ENCODE measurements around the gene POLR1F. TPM values are rescaled to one million over a fixed set of nuclear protein-coding genes. Genes with fewer than 3 reads are reported as not detected.
A peak's percentile ranks its signal among the peaks of the same experiment; 100 is the strongest.

The POLR1F gene
- total and polyA plus RNA-seq, 4 donors, result 5.7 to 16.4 (median 8.8) TPM

DNA sequence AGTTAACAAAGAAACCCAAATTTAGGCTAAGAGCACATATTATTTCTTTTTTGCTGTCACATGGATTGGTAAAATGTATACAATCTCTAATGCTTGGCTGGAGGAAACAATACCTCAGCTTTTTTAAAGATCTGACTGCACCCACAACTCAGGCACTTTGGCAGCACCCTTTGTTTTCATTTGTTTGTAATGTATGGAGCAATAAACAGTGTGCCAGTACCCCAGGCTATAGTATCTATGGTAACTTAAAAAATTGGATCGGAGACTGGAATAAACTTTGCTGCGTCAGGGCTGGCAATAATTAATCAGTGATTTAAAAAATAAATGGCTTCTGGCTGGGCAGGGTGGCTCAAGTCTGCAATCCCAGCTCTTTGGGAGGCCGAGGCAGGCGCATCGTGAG, 27.2 kb downstream of the POLR1F start:
- no peaks in the 10 kb centered on the region for H3K36me3 ChIP-seq (ENCODE audit: control insufficient read depth in 4 of 4, insufficient read depth in 4 of 4, low read length in 4 of 4)
- no peaks in the 10 kb centered on the region for H3K4me1 ChIP-seq (ENCODE audit: control insufficient read depth in 5 of 5, insufficient read depth in 5 of 5, low read length in 5 of 5)
- H3K9me3 ChIP-seq (ENCODE audit: control insufficient read depth in 4 of 4, insufficient read depth in 3 of 4, low read length in 3 of 4), result no peaks in the 10 kb centered on the region
- H3K27me3 ChIP-seq (ENCODE audit: control insufficient read depth in 3 of 3, insufficient read depth in 3 of 3, low read length in 2 of 3), result no peaks in the 10 kb centered on the region
- TF ChIP-seq, protein P1, sequence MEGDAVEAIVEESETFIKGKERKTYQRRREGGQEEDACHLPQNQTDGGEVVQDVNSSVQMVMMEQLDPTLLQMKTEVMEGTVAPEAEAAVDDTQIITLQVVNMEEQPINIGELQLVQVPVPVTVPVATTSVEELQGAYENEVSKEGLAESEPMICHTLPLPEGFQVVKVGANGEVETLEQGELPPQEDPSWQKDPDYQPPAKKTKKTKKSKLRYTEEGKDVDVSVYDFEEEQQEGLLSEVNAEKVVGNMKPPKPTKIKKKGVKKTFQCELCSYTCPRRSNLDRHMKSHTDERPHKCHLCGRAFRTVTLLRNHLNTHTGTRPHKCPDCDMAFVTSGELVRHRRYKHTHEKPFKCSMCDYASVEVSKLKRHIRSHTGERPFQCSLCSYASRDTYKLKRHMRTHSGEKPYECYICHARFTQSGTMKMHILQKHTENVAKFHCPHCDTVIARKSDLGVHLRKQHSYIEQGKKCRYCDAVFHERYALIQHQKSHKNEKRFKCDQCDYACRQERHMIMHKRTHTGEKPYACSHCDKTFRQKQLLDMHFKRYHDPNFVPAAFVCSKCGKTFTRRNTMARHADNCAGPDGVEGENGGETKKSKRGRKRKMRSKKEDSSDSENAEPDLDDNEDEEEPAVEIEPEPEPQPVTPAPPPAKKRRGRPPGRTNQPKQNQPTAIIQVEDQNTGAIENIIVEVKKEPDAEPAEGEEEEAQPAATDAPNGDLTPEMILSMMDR (IDR thresholded peaks at IDR 0.05; ENCODE audit: control extremely low read depth, extremely low read depth), result no peak
- H3K4me3 ChIP-seq, result no peak overlapping the region
- no peak for ATAC-seq (ENCODE audit: insufficient read depth, low FRiP score)
- DNase-seq, result no peak
- no peak overlapping the region for H3K27ac ChIP-seq (ENCODE audit: low read depth in 1 of 2, low read length in 1 of 2)
- 91 to 93% methylated on average over 5 of the region's 5 CpGs for WGBS, 2 donors
- H3K9ac ChIP-seq (ENCODE audit: insufficient read depth in 1 of 2, low read length in 2 of 2), result no peak overlapping the region

DNA sequence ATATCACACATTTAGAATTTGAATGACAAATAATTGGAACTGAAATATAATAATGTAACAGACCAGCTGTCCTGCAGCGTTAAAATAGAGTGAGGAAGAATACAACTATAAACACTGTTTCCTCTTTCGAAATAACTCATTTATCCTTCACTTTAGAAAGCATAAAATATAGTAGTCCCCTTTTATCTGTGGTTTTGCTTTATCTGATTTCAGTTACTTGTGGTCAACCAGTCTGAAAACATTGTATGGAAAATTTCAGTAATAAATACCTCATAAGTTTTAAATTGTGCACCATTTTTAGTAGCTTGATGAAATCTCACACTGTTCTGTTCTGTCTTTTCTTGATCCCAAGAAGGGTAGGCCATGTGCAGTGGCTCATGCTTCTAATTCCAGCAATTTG, 31.7 kb downstream of the POLR1F start:
- 21 to 23% methylated on average over 2 of the region's 2 CpGs for WGBS, 2 donors
- no peak for ATAC-seq (ENCODE audit: insufficient read depth, low FRiP score)

DNA sequence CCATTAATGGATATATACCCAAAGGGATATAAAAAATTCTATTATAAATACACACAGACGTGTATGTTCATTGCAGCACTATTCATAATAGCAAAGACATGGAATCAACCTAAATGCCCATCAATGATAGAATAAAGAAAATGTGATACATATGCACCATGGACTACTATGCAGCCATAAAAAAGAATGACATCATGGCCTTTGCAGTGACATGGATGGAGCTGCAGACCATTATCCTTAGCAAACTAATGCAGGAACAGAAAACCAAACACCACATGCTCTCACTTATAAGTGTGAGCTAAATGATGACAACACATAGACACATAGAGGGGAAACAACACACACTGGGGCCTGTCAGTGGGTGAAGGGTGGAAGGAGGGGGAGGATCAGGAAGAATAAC, 33.0 kb downstream of the POLR1F start:
- no peak for DNase-seq

More for the DNA sequence above, 31.7 kb downstream of the POLR1F start:
- Histone ChIP-seq H3K27me3 (ENCODE audit: control insufficient read depth in 3 of 3, insufficient read depth in 3 of 3, low read length in 2 of 3) (no peaks in the 10 kb centered on the region), H3K36me3 (ENCODE audit: control insufficient read depth in 4 of 4, insufficient read depth in 4 of 4, low read length in 4 of 4) (no peaks in the 10 kb centered on the region), H3K4me3 (no peak overlapping the region), H3K9ac (ENCODE audit: insufficient read depth in 1 of 2, low read length in 2 of 2) (no peak overlapping the region), H3K27ac (ENCODE audit: low read depth in 1 of 2, low read length in 1 of 2) (no peak overlapping the region), H3K9me3 (ENCODE audit: control insufficient read depth in 4 of 4, insufficient read depth in 3 of 4, low read length in 3 of 4) (no peaks in the 10 kb centered on the region), H3K4me1 (ENCODE audit: control insufficient read depth in 5 of 5, insufficient read depth in 5 of 5, low read length in 5 of 5) (no peaks in the 10 kb centered on the region)
- TF ChIP-seq, protein P1 (IDR thresholded peaks at IDR 0.05; ENCODE audit: control extremely low read depth, extremely low read depth), result no peak
- DNase-seq, result peak in 2 of 3 donors; percentile 3 to 52

More for the DNA sequence above, 33.0 kb downstream of the POLR1F start:
- ATAC-seq (ENCODE audit: insufficient read depth, low FRiP score), result no peak
- H3K4me3 ChIP-seq, result no peak overlapping the region
- no peaks in the 10 kb centered on the region for H3K4me1 ChIP-seq (ENCODE audit: control insufficient read depth in 5 of 5, insufficient read depth in 5 of 5, low read length in 5 of 5)
- no peaks in the 10 kb centered on the region for H3K27me3 ChIP-seq (ENCODE audit: control insufficient read depth in 3 of 3, insufficient read depth in 3 of 3, low read length in 2 of 3)
- no peaks in the 10 kb centered on the region for H3K9me3 ChIP-seq (ENCODE audit: control insufficient read depth in 4 of 4, insufficient read depth in 3 of 4, low read length in 3 of 4)
- TF ChIP-seq, protein P1 (IDR thresholded peaks at IDR 0.05; ENCODE audit: control extremely low read depth, extremely low read depth), result no peak
- no peaks in the 10 kb centered on the region for H3K36me3 ChIP-seq (ENCODE audit: control insufficient read depth in 4 of 4, insufficient read depth in 4 of 4, low read length in 4 of 4)
- H3K9ac ChIP-seq (ENCODE audit: insufficient read depth in 1 of 2, low read length in 2 of 2), result no peak overlapping the region
- no peak overlapping the region for H3K27ac ChIP-seq (ENCODE audit: low read depth in 1 of 2, low read length in 1 of 2)
- WGBS, 2 donors, result 86 to 94% methylated on average over 1 of the region's 1 CpG

Measured in lung (tissue), 12 donors.